NCI-H1105 treated with DMSO at 0.1 percent for 48 hours (cell line): ENCODE data around the gene RBPJL.
A peak's percentile ranks its signal among the peaks of the same experiment; 100 is the strongest.

Experiments used
- DNase-seq: peaks from one replicate; lab custom pipeline; 2025; lab: John Stamatoyannopoulos, UW

The RBPJL gene

GRCh38 chr20:45293041-45294002 lies 13.3 kb upstream of the RBPJL start:
- DNase-seq, result peak; percentile 78

GRCh38 chr20:45294003-45294368 lies 12.7 kb upstream of the RBPJL start:
- no peak for DNase-seq

DNA sequence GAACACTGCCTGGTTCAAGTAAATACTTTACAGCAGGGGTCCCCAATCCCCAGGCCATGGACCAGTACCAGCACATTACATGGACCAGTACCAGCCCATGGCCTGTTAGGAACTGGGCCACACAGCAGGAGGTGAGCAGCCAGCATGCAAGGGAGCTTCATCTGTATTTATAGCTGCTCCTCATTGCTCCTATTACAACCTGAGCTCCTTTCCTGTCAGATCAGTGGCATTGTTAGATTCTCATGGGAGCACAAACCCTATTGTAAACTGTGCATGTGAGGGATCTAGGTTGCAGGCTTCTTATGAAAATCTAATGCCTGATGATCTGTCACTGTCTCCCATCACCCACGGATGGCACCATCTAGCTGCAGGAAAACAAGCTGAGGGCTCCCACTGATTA lies 12.0 kb upstream of the RBPJL start:
- no peak for DNase-seq

GRCh38 chr20:45297786-45298497 lies 8.7 kb upstream of the RBPJL start:
- no peak for DNase-seq

DNA sequence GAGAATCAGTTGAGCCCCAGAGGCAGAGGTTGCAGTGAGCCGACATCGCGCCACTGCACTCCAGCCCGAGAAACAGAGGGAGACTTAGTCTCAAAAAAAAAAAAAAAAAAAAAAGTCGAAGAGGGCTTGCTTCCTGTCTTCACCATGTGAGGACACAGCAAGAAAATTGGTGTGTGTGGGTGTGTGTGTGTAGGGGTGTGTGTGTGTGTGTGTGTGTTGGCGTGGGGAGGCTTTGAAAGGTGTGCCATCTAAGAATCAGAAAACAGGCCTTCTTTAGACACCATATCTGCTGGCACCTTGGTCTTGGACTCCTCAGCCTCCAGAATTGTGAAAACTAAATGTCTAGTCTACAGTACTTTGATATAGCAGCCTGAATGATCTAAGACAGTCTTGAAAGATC lies 6.9 kb upstream of the RBPJL start:
- DNase-seq, result no peak

GRCh38 chr20:45300961-45301360 lies 5.7 kb upstream of the RBPJL start:
- no peak for DNase-seq

DNA sequence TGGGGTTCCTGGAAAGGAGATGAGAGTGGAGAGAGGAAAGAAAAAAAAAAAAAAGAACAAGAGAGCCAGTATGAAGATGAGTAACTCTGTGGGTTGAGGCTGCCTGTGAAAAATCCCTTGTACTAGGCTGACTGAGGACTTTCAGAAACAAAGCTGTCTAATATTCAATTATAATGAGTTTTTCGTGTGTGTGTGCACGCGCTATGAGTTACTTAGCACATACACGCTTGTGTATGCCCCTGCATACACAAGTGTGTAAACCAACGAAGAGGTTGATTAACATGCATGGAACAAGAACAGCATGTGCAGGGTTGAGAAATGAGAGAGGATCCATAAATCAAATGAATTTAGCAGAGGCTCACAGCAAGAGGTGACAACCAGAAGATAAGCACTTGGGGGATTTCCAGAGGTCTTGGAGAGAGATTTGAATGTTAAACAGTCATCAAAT lies 4.8 kb upstream of the RBPJL start:
- DNase-seq, result no peak

DNA sequence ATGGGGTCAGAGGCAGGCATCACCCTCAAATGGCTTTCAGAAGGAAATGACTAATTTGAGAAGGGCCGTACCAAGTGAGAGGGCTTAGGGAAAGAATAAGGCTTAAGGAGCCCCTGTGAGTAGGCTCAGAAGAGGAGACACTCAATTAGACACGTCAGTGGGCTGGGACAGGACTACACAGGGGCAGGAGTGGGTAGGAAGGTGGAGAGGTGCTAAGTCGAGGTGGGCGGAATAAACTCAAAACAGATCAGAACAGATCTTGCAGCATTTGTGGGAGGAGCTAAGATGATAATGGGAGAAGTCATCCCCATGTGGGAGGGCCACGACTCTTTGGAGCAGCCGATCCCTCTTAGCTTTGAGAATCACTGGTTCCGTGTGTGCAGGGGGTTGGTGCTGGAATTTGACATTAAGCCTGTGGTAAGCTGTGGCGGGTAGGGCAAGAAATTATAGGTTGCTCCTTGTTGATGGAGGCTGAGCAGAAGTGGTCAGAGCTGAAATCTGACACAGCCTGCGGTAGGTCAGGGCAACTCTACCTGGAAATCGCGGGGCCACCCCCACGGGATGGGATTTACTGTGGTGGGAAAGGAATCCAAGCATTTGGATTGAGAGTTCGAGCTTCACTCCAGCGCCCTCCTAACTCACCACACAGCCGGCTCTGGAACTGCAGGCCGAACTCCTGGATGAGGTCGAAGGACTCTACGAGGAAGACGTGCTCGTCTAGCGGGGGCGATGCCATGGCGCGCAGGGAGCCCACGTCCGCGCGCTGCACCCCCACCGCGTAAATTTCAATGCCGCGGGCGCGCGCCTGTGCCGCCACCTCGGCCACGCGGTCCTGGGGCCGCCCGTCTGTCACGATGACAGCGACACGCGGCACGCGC lies 2.8 kb upstream of the RBPJL start:
- DNase-seq, result no peak

DNA sequence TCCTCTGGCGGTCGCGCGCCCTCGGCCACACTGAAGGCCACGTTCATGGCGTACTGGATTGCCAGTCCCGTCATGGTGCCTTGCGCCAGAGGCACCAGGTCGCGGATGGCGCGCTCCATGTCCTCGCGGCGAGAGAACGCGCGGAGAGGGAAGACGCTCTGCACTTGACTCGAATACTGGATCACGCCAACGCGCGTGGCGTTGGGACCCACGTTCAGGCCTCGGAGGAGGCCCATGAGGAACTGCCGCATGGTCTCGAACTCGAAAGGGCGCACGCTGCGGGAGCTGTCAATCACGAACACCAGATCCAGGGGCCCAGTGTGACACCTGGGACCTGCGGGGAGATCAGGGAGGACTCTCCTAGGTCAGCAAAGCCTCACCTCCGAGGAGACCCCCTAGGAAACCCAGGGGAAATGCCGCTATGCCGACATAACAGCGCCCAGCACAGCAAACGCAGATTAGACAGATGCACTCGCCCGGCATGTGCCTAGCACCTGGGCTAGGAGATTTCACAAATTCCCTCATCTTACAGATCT lies 2.1 kb upstream of the RBPJL start:
- DNase-seq, result no peak

- no peak for DNase-seq
These were observed 1.4 kb upstream of the RBPJL start for GRCh38 chr20:45305262-45305661.

DNA sequence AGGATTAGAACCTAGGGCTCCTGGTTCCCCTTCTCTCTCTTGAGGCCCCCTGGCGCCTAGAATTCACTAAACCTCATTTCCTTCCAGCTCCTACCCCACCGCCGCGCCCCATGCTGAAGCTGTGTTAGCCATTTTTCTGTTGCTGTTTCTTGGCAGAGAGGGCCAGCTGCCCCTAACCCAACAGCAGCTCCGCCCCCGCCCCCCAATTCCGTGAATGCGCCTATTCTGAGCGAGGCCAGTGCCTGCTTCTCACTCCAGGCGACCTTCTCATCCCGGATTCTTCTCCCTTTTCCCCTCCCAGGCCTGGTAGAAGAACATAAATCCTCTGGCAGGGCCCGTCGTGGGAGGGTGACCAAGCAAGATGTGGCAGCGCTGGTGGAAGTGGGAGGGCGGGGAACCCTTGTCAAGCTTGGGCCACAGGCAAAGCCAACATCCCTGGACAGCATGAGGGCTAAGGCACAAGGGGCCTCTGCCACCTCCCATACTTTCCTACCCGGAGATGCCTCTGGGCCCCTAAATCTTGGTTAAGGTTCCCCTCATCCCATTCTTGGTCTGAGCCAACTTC lies 518 bp downstream of the RBPJL start:
- no peak for DNase-seq

- peak; percentile 70 for DNase-seq
These were observed 1.6 kb downstream of the RBPJL start, which contains the start of gene MATN4 for GRCh38 chr20:45308117-45308778. TSS of gene MATN4 (minus strand) at chr20:45308299. CDS start at chr20:45305582, 2,717 bp downstream.

DNA sequence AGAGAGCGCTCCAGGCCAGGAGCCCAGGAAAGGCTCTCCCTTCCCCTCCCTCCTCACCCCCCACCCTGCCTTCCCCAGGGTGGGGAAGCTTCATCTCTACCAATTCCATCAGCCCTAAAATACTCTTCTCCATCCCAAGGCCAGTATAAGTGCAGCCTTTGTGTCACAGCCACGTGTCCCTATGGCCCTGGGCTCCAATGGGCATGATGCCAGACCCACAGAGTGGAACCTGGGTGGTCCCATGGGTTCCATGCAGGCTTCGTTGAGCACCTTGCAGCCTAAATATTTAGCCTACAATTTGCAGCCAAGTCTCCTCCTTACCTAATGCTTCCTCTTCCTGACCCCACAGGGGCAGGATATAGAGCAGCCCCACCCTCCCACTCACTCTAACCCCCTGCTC lies 2.4 kb downstream of the RBPJL start:
- DNase-seq, result no peak

- no peak for DNase-seq
These were observed 5.1 kb downstream of the RBPJL start for GRCh38 chr20:45311589-45312211.

DNA sequence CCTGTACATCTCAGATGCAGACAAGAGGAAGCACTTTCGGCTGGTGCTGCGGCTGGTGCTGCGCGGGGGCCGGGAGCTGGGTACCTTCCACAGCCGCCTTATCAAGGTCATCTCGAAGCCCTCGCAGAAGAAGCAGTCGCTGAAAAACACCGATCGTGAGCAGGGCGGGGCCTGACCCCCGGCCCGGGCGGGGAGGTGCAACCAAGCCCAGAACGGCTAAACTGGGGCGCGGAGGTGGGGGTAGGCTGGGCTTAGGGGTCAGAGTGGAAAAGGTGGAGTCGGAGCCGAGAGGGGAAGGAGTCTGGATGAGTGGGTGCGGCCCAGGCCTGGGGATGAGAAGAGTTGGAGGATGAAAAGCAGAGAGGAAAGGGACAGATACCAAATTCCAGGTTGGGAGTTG lies 5.6 kb downstream of the RBPJL start:
- DNase-seq, result no peak

- DNase-seq, result no peak
These were observed 6.5 kb downstream of the RBPJL start for GRCh38 chr20:45313065-45313695.

GRCh38 chr20:45313943-45314342 lies 7.3 kb downstream of the RBPJL start:
- DNase-seq, result no peak

DNA sequence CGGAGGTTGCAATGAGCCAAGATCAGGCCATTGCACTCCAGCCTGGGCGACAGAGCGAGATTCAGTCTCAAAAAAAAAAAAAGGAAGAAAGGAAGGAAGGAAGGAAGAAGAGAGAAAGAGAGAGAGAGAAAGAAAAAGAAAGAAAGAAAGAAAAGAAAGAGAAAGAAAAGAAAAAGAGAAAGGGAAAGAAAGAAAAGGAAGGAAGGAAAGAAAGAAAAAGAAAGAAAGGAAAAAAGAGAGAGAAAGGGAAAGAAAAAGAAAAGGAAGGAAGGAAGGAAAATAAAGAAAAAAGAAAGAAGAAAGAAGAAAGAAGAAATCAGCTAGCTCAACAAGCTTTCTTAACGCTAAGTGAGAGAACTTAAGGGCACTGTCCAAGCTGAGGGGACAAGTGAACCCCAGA lies 9.0 kb downstream of the RBPJL start:
- DNase-seq, result no peak

GRCh38 chr20:45316150-45317080 lies 9.8 kb downstream of the RBPJL start:
- no peak for DNase-seq
